Mesothelial cell of epicardium (in vitro differentiated cells): ENCODE results near the gene NOXRED1. TPM values are rescaled to one million over a fixed set of nuclear protein-coding genes. Genes with fewer than 3 reads are reported as not detected.

ENCODE experiments used
- DNase-seq, 2 experiments: peaks; one replicate each; pipeline ENCODE4 v3.0.0; 2021; ENCODE audit warnings: low spot score in 2 of 2; ENCODE audit not compliant: unreplicated experiment in 2 of 2
- H3K27ac Mint-ChIP-seq: 2 replicates; pipeline ENCODE4 v1.8.0; 2021; ENCODE audit warnings: mixed read lengths
- H3K27me3 Mint-ChIP-seq: 2 replicates; pipeline ENCODE4 v1.8.0; 2021; ENCODE audit warnings: low read depth, mixed read lengths
- H3K36me3 Mint-ChIP-seq: 2 replicates; pipeline ENCODE4 v1.8.0; 2021; ENCODE audit warnings: mixed read lengths
- H3K4me1 Mint-ChIP-seq: 2 replicates; pipeline ENCODE4 v1.8.0; 2021; ENCODE audit warnings: mixed read lengths
- H3K4me3 Mint-ChIP-seq: 2 replicates; pipeline ENCODE4 v1.8.0; 2021; ENCODE audit warnings: mild to moderate bottlenecking, moderate library complexity, mixed read lengths
- H3K9me3 Mint-ChIP-seq: 2 replicates; pipeline ENCODE4 v1.8.0; 2021; ENCODE audit warnings: mixed read lengths
- CTCF ChIP-seq: fragments of 200-600 bp; sonication (generic); IDR thresholded peaks from one replicate; pipeline ENCODE4 v1.5.0; 2021; ENCODE audit warnings: antibody characterized with exemption; ENCODE audit not compliant: unreplicated experiment
- total RNA-seq: library from RNA; stranded (reverse); gene quantifications from 3 replicates; pipeline ENCODE4 v1.2.1, GENCODE V29; 2021

NOXRED1 gene
- 0.63 to 1.1 TPM (median 0.84 TPM) in 3 replicates for total RNA-seq

- peaks cover 76% of the 10 kb centered on the region for H3K36me3 Mint-ChIP-seq
Measured at GRCh38 chr14:77423423-77423822, at the start of gene NOXRED1. TSS of gene NOXRED1 (minus strand) at chr14:77423523. CDS start at chr14:77422889, 634 bp downstream.

GRCh38 chr14:77470224-77470870 lies 47.0 kb upstream of the NOXRED1 start:
- Mint-ChIP-seq H3K4me3 (no peak overlapping the region), H3K4me1 (no peaks in the 10 kb centered on the region), H3K27me3 (no peaks in the 10 kb centered on the region), H3K27ac (no peak overlapping the region), H3K36me3 (peaks cover 19% of the 10 kb centered on the region), H3K9me3 (no peaks in the 10 kb centered on the region)
- TF ChIP-seq CTCF = no peak
- DNase-seq = no peak

More at GRCh38 chr14:77423423-77423822, at the start of gene NOXRED1:
- DNase-seq = no peak
- Mint-ChIP-seq H3K27ac (no peak within 1 kb of the TSS), H3K4me1 (no peaks in the 10 kb centered on the region), H3K4me3 (no peak within 1 kb of the TSS), H3K9me3 (peaks cover 17% of the 10 kb centered on the region), H3K27me3 (no peaks in the 10 kb centered on the region)
- no peak for TF ChIP-seq CTCF

- TF ChIP-seq CTCF = no peak
- Mint-ChIP-seq H3K9me3 (no peaks in the 10 kb centered on the region), H3K27me3 (no peaks in the 10 kb centered on the region), H3K4me3 (no peak overlapping the region), H3K36me3 (peaks cover 24% of the 10 kb centered on the region), H3K4me1 (no peaks in the 10 kb centered on the region), H3K27ac (no peak overlapping the region)
- no peak for DNase-seq
Measured at GRCh38 chr14:77469539-77469938, 46.2 kb upstream of the NOXRED1 start.

- H3K27ac Mint-ChIP-seq = no peak overlapping the region
- TF ChIP-seq CTCF = no peak
- peaks cover 24% of the 10 kb centered on the region for H3K36me3 Mint-ChIP-seq
- no peak for DNase-seq
- H3K4me3 Mint-ChIP-seq = no peak overlapping the region
- no peaks in the 10 kb centered on the region for H3K9me3 Mint-ChIP-seq
- H3K4me1 Mint-ChIP-seq = no peaks in the 10 kb centered on the region
- no peaks in the 10 kb centered on the region for H3K27me3 Mint-ChIP-seq
Measured at GRCh38 chr14:77469067-77469505, 45.8 kb upstream of the NOXRED1 start.

- H3K4me3 Mint-ChIP-seq = no peak overlapping the region
- no peak overlapping the region for H3K27ac Mint-ChIP-seq
- no peaks in the 10 kb centered on the region for H3K9me3 Mint-ChIP-seq
- no peaks in the 10 kb centered on the region for H3K4me1 Mint-ChIP-seq
- H3K36me3 Mint-ChIP-seq = peaks cover 30% of the 10 kb centered on the region
- no peak for DNase-seq
- H3K27me3 Mint-ChIP-seq = no peaks in the 10 kb centered on the region
- no peak for TF ChIP-seq CTCF
Measured at GRCh38 chr14:77467801-77468200, 44.5 kb upstream of the NOXRED1 start.
